Body of pancreas (tissue), 4 donors: ENCODE measurements around the gene KLHL28. TPM values are rescaled to one million over a fixed set of nuclear protein-coding genes. Genes with fewer than 3 reads are reported as not detected.

Experiments used
- ATAC-seq: fragments of 150-250 bp; one replicate; pipeline ENCODE4 v1.9.1; 2016
- DNase-seq, 4 donors: peaks; one replicate each; pipeline ENCODE4 v3.0.0-alpha.2; 2019
- H3K27ac ChIP-seq, 4 donors: fragments of 200-600 bp; sonication (generic); 1 replicate in 3 of 4; 2 replicates in 1 of 4; pipeline versions ENCODE4 v1.5.1 to v1.6.1; 2016 to 2019; ENCODE audit warnings: mild to moderate bottlenecking in 1 of 4, mixed read lengths in 1 of 4, moderate library complexity in 1 of 4
- H3K27me3 ChIP-seq, 2 donors: fragments of 200-600 bp; sonication (generic); one replicate each; pipeline ENCODE4 v1.6.0; 2016; ENCODE audit warnings: mild to moderate bottlenecking in 1 of 2
- H3K36me3 ChIP-seq, 2 donors: fragments of 200-600 bp; sonication (generic); replicated peaks in 1 of 2; 2 replicates each; pipeline ENCODE4 v1.5.1; 2016; ENCODE audit warnings: low read depth in 2 of 2; ENCODE audit not compliant: insufficient read depth in 1 of 2
- H3K4me1 ChIP-seq: fragments of 200-600 bp; sonication (generic); one replicate; pipeline ENCODE4 v1.6.0; 2016
- H3K4me3 ChIP-seq, 2 donors: fragments of 200-600 bp; sonication (generic); 1 replicate in 1 of 2; 2 replicates in 1 of 2; pipeline ENCODE4 v1.5.1; 2016 to 2019
- H3K9me3 ChIP-seq, 3 donors: fragments of 200-600 bp; sonication (generic); 1 replicate in 2 of 3; 2 replicates in 1 of 3; pipeline ENCODE4 v1.5.1; 2016
- POLR2A ChIP-seq, 3 donors: fragments of 450-650 bp; IDR thresholded peaks; one replicate each; pipeline ENCODE4 v1.6.1; 2016; ENCODE audit warnings: antibody characterized with exemption in 3 of 3, mild to moderate bottlenecking in 2 of 3
- WGBS, 2 donors: methylation state at CpG; one replicate each; pipeline ENCODE4 v1.1.5; 2017; 5-methylcytosine and 5-hydroxymethylcytosine counted together
- intact Hi-C: fragments of 100-400 bp; cut with DNase I; formaldehyde crosslinking; loops from one replicate; pipeline ENCODE4 v1.15.1; 2023
- total RNA-seq, 2 donors: library from RNA; depleted of rRNA; stranded (reverse); fragments of >200 nt; gene quantifications; one replicate each; pipeline ENCODE4 v1.1.0, GENCODE V29; 2016
- TF ChIP-seq, protein P1 (sequence below), 7 experiments: fragments of 450-650 bp in 4 of 7; fragments of 200-600 bp in 3 of 7; sonication (generic) in 3 of 7; IDR thresholded peaks; one replicate each; pipeline ENCODE4 v1.5.1; 2016 to 2019; ENCODE audit warnings: antibody characterized with exemption in 7 of 7

Gene KLHL28
- total RNA-seq, 2 donors from 2014 or later: 5.9 to 8.0 TPM

DNA sequence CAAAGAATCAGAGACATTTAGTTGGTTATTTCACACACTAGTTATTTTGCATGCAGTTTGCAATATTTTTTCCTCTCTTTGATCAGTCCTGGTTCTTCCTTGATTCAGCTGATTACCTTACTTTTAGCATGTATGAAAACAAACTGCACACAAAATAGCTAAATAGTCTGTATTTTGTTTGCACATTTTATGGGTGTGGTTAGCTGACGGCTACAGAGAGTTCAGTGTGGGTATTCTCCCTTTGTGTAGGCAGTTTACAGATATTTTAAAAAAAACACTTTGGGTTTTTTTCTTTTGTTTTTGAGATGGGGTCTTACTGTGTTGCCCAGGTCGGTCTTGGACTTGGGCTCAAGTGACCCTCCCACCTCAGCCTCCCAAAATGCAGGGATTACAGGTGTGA, 28.8 kb upstream of the KLHL28 start:
- no peak for ATAC-seq
- WGBS, 2 donors: 83 to 98% methylated on average over 2 of the region's 2 CpGs
- H3K27me3 ChIP-seq: no peaks in the 10 kb centered on the region

DNA sequence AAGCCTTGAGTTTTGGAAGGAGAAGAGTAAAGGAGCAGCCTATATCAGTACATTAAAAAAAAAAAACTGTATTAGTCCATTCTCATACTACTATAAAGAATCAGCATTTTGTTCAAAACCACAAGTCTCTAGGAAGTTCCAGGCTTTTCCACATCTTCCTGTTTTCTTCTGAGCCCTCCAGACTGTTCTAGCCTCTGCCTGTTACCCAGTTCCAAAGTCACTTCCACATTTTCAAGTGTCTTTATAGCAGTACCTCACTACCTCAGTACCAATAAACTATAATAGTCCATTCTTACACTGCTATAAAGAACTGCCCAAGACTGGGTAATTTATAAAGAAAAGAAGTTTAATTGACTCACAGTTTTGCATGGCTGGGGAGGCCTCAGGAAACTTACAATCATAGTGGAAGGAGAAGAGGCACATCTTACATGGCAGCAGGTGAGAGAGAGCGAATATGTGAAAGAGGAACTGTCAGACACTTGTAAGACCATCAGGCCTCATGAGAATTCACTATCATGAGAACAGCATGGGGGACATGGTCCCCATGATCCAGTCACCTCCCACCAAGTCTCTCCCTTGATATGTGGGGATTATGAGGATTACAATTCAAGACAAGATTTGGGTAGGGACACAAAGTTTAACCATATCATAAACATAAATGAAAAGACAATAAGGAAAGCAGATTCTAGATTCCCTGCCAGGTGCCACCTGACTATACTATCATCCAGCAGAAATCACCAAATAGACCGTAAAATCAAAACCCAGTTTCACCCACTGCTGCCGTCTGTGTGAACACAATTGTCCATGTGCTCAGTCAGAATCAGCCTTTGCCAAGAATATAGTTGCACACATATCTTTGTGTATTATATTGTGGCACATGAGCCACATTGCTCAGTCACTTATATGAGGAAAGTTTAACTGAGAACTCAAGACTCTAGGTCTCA, 28.0 kb upstream of the KLHL28 start:
- H3K27ac ChIP-seq: no peak overlapping the region
- intact Hi-C loops: no loop called here
- DNase-seq: no peak
- no peaks in the 10 kb centered on the region for H3K27me3 ChIP-seq
- ATAC-seq: no peak
- no peak overlapping the region for H3K4me3 ChIP-seq
- H3K9me3 ChIP-seq: no peaks in the 10 kb centered on the region
- no peaks in the 10 kb centered on the region for H3K36me3 ChIP-seq
- WGBS, 2 donors: 73 to 83% methylated on average over 3 of the region's 3 CpGs
- TF ChIP-seq, protein P1, sequence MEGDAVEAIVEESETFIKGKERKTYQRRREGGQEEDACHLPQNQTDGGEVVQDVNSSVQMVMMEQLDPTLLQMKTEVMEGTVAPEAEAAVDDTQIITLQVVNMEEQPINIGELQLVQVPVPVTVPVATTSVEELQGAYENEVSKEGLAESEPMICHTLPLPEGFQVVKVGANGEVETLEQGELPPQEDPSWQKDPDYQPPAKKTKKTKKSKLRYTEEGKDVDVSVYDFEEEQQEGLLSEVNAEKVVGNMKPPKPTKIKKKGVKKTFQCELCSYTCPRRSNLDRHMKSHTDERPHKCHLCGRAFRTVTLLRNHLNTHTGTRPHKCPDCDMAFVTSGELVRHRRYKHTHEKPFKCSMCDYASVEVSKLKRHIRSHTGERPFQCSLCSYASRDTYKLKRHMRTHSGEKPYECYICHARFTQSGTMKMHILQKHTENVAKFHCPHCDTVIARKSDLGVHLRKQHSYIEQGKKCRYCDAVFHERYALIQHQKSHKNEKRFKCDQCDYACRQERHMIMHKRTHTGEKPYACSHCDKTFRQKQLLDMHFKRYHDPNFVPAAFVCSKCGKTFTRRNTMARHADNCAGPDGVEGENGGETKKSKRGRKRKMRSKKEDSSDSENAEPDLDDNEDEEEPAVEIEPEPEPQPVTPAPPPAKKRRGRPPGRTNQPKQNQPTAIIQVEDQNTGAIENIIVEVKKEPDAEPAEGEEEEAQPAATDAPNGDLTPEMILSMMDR (IDR thresholded peaks at IDR 0.05): no peak
- no peak for TF ChIP-seq POLR2A (IDR thresholded peaks at IDR 0.05)
- H3K4me1 ChIP-seq: peaks cover 5% of the 10 kb centered on the region

More for the DNA sequence above, 28.8 kb upstream of the KLHL28 start:
- Histone ChIP-seq H3K36me3 (no peaks in the 10 kb centered on the region), H3K4me3 (no peak overlapping the region), H3K9me3 (no peaks in the 10 kb centered on the region), H3K4me1 (peaks cover 5% of the 10 kb centered on the region), H3K27ac (no peak overlapping the region)
- TF ChIP-seq, protein P1 (IDR thresholded peaks at IDR 0.05): no peak
- no peak for TF ChIP-seq POLR2A (IDR thresholded peaks at IDR 0.05)
- intact Hi-C loops: no loop called here
- no peak for DNase-seq

DNA sequence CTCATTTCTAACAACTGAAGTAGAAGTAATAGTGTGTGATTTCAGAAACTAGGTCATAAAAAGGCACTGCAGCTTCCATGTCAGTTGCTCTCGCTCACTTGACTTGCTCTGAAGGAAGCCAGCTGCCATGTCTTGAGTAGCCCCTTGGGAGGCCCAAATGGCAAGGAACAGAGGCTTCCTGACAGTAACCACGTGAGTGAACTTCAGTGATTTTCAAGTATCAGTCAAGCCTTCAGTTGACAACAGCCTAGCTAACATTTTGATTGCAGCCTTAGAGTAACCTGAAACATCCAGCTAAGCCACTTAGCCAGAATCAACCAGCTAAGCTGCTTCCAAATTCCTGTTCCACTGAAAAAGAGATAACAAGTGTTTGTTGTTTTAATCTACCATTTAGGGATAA, 26.9 kb upstream of the KLHL28 start:
- no peak overlapping the region for H3K27ac ChIP-seq
- DNase-seq (peak in 1 of 4 donors; percentile 4), ATAC-seq (no peak)
- intact Hi-C loops: no loop called here
- 72 to 80% methylated on average over 2 of the region's 2 CpGs for WGBS, 2 donors
- H3K4me3 ChIP-seq: no peak overlapping the region
- no peaks in the 10 kb centered on the region for H3K27me3 ChIP-seq
- no peaks in the 10 kb centered on the region for H3K9me3 ChIP-seq
- TF ChIP-seq, protein P1 (IDR thresholded peaks at IDR 0.05): no peak
- TF ChIP-seq POLR2A (IDR thresholded peaks at IDR 0.05): no peak
- no peaks in the 10 kb centered on the region for H3K36me3 ChIP-seq
- peaks cover 5% of the 10 kb centered on the region for H3K4me1 ChIP-seq

DNA sequence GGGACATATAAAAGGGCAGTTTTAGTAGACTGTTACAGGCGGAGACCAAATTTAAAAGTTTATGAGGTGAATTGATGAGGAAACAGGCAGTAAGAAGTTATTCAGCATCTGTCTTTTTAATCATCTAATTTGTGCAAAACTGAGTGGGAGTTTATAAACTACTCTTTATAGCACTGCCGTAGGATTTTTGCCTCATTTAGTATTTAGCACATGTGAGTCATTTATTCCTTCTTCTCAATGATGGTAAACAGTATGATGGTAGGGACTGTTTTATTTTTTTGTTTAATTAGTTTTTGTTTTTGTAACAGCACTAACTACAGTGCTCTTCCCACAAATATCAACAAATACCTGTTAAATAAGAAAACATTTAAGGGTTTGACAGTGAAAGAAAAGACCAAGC, 20.8 kb upstream of the KLHL28 start:
- DNase-seq: no peak
- Histone ChIP-seq H3K27me3 (no peaks in the 10 kb centered on the region), H3K36me3 (no peaks in the 10 kb centered on the region), H3K27ac (no peak overlapping the region), H3K4me1 (peaks cover 11% of the 10 kb centered on the region), H3K4me3 (no peak overlapping the region), H3K9me3 (no peaks in the 10 kb centered on the region)
- 86 to 93% methylated on average over 2 of the region's 2 CpGs for WGBS, 2 donors
- no peak for ATAC-seq
- no peak for TF ChIP-seq POLR2A (IDR thresholded peaks at IDR 0.05)
- intact Hi-C loops: no loop called here

DNA sequence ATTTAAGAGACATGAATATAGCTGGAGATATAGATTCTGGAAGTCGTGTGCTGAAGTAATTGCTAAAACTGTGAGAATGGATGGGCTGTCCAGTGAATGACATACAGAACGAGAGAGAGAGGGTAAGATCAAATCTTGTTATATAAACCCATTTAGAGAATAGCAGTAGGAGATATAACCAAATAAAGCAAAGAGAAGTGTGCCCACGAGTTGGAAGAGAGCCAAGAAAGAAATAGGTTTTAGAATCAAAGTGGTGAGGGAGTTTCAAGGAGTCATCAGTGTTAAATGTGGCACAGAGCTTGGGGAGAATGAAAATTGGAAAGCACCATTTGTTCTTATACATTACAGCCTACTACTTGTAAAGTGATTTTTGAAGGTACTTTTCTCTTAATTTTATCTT, 19.5 kb upstream of the KLHL28 start:
- no peak for DNase-seq

More for the DNA sequence above, 19.5 kb upstream of the KLHL28 start:
- no peaks in the 10 kb centered on the region for H3K27me3 ChIP-seq
- H3K9me3 ChIP-seq: no peaks in the 10 kb centered on the region
- H3K4me3 ChIP-seq: no peak overlapping the region
- H3K36me3 ChIP-seq: no peaks in the 10 kb centered on the region
- TF ChIP-seq, protein P1 (IDR thresholded peaks at IDR 0.05): no peak
- TF ChIP-seq POLR2A (IDR thresholded peaks at IDR 0.05): no peak
- H3K27ac ChIP-seq: no peak overlapping the region
- 71 to 72% methylated on average over 3 of the region's 3 CpGs for WGBS, 2 donors
- intact Hi-C loops: no loop called here
- ATAC-seq: no peak
- H3K4me1 ChIP-seq: peaks cover 11% of the 10 kb centered on the region
